HG02852 (cell line): ENCODE data around the gene SLC2A8.
A peak's percentile ranks its signal among the peaks of the same experiment; 100 is the strongest.

Source experiments
- ATAC-seq: cut with Tn5 transposase; IDR thresholded peaks from one replicate; pipeline ENCODE4 v1.9.1; 2021; ENCODE audit warnings: mild to moderate bottlenecking, moderate library complexity; ENCODE audit not compliant: unreplicated experiment

Gene SLC2A8

GRCh38 chr9:127380479-127380878, 16.5 kb upstream of the SLC2A8 start:
- no peak for ATAC-seq

- no peak for ATAC-seq
Observed at GRCh38 chr9:127382541-127382940, 14.4 kb upstream of the SLC2A8 start.

GRCh38 chr9:127384016-127384730, 12.8 kb upstream of the SLC2A8 start:
- no peak for ATAC-seq

- no peak for ATAC-seq
Observed at GRCh38 chr9:127384901-127385300, 12.1 kb upstream of the SLC2A8 start.

GRCh38 chr9:127386249-127386648, 10.7 kb upstream of the SLC2A8 start:
- ATAC-seq, result no peak

GRCh38 chr9:127386981-127387380, 10.0 kb upstream of the SLC2A8 start:
- no peak for ATAC-seq

GRCh38 chr9:127388037-127388855, 8.7 kb upstream of the SLC2A8 start:
- ATAC-seq, result peak; percentile 91

GRCh38 chr9:127388856-127389238, 8.1 kb upstream of the SLC2A8 start:
- ATAC-seq, result no peak

- no peak for ATAC-seq
Observed at GRCh38 chr9:127389381-127390247, 7.4 kb upstream of the SLC2A8 start.

- ATAC-seq, result no peak
Observed at GRCh38 chr9:127390248-127390545, 6.8 kb upstream of the SLC2A8 start.

- ATAC-seq, result no peak
Observed at GRCh38 chr9:127390563-127390962, 6.4 kb upstream of the SLC2A8 start.

GRCh38 chr9:127392166-127392565, 4.8 kb upstream of the SLC2A8 start:
- ATAC-seq, result no peak

- no peak for ATAC-seq
Observed at GRCh38 chr9:127392976-127393375, 4.0 kb upstream of the SLC2A8 start.

GRCh38 chr9:127393645-127394044, 3.3 kb upstream of the SLC2A8 start:
- no peak for ATAC-seq

- no peak for ATAC-seq
Observed at GRCh38 chr9:127395497-127396252, 1.3 kb upstream of the SLC2A8 start.

GRCh38 chr9:127396253-127396807, 639 bp upstream of the SLC2A8 start:
- no peak for ATAC-seq

GRCh38 chr9:127397646-127398274, 791 bp downstream of the SLC2A8 start:
- ATAC-seq, result no peak

GRCh38 chr9:127398275-127398647, 1.3 kb downstream of the SLC2A8 start:
- no peak for ATAC-seq

- ATAC-seq, result no peak
Observed at GRCh38 chr9:127398715-127399400, 1.9 kb downstream of the SLC2A8 start.
